Colon (tissue), 2 donors: Measurements from ENCODE around the gene PBX1.

Experiments
- FAIRE-seq: peaks from 2 replicates; lab custom pipeline; 2012; peaks lifted over from hg19 to GRCh38; lab: Jason Lieb, UNC
- donor health status: control.
- donor health status: control.

Gene PBX1

DNA sequence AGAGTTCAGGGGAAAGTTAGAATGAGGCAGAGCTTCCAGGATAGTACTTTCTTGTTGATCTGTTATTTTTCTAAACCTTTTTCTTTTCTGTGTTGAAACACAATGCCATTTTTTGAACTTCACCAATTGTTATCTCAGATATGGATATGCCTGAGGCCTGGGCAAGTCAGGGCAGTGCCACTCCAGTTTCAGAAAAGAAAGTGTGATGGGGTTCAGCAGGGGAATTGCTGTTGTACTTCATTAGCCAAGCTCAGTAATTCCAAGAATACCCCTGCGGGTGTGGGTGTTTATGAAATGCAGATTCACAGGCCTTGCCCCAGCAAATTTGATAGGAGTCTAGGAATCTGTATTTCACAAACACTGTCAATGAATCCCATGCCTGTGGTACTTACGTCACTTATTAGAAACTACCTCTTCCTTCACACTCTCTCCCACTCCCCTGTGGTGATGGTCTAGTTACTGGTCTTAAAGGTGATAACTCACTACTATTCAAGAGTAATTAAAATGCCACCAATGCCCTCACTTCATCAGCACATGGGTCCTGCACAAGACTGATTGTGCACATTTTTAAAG, 142.3 kb downstream of the PBX1 start:
- FAIRE-seq: no peak

DNA sequence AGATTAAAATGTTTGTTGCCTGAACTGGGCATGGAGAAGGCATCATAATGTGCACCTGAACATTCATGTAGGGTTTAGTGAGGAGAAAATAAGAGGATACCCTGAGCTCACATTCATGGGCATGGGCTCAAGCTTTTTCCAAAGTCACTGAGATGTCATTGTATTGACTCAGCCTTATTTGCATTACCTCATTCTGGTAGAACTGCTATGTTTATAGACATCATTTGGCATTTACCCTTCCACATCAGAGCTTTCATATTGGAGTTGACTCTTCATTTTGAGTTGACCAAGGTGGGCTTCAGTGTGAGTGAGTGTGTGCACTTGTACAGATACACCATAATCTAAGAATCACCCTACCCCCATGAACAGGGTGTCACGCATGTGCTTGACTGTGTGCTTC, 143.2 kb downstream of the PBX1 start:
- FAIRE-seq: no peak

DNA sequence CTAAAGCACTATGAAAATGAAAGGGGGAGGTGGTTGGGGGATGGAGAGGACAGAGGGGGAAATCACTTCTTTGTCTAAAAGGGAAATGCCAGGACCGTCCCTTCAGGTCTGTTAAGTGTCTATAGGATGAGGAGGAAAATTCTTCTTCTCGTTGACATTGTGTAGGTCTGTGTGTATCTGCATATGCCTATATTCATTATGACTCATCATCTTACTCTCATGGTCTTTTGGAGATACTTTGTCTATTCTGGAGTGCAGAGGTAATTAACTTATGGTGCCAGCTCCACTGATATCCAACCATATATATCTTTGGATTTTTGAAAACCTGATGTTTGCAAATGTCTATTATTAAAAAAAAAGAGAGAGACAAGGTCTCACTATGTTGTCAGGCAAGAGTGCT, 143.7 kb downstream of the PBX1 start:
- no peak for FAIRE-seq

DNA sequence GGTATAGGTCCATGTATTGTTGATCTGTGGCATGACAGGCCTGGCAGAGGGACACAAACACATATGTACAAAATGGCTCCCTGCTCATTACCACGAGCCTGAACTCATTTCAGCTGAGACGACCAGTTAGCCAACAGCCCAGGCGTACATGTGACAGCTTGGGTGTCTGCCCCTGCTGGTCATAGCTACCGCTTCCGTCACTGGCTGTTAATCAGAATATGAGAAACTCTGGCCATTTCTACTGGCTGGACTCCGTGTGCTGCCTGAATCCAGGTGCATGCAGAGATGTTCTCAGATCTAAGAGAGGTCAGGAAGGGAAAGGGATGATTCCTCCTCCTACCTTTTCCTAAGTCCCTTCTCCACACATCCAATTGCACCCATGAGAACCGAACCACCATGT, 144.5 kb downstream of the PBX1 start:
- no peak for FAIRE-seq

DNA sequence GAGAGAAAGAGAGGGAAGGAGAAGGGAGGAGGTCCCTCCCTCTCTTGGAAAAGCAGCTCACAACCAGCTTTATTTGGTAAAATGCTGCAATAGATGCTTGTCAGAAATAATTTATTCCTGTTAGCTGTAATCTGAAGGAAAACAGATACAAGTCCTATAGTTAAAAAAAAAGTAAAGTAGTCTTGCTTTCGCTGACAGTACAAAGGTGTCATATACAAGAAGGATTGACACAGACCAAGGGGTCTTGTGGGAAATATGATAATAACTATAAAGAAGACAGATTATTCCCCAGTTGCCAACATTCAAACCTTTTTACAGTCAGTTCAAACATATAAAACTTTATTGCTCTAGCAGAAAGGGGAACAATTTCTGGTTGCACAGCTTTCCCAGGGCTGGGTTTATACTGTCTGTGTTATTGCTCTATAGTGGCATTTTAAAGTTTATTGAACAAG, 145.0 kb downstream of the PBX1 start:
- peak; percentile 21 for FAIRE-seq

DNA sequence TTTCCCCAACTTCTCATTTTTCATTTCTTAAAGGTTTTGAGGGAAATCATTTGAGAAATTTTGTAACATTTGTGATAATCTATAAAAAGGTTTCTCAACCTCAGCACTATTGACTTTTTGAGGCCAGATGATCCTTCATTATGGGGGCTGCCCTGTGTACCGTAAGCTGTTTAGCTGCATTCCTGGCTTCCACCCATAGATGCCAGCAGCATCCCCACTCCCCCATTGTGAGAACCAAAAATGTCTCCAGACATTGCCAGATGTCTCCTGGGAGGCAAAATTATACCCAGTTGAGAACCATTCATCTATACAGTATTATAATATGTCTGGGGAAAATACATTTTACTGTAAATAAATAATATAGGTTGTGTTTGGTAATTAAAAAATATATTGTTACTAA, 146.0 kb downstream of the PBX1 start:
- no peak for FAIRE-seq

DNA sequence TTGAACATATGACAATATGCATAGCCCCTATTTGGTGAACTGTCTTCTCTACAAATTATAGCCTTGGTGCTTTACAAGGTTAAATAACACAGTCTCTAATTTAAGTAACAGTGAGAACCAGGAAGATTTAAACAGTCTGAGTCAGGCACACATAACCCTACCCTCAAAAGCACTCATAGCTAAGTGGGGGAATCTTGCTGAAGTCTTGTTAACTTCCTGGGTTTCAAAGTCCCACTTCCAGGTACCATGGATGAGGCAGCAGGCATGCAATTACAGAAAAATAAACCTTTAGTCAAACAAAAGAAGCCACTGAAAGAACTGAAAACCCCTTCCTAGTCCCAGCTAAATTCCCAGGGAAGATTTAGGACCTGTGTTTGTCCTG, 147.6 kb downstream of the PBX1 start:
- no peak for FAIRE-seq

DNA sequence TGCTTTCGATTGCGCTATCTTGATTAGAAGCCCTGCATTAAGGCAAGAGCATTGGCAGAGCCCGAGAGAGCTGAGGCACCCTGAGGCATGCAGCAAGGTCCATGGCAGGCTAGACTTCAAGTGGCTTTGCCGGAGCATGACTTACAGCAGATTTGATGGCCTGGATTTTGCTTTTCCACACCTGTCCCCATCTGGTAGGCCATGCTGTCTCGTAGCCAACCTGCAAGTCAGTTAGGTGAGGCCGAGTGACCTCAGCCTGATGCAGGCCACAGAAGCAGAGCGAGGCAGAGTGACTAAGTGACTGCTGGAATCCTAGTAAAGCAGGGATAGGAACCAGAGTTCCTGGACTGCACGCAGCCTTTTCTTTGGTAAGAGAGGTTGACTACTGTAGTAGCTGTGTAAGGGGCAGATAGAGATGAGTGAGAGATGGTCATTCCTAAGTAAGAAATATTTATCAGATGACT, 148.9 kb downstream of the PBX1 start:
- no peak for FAIRE-seq

DNA sequence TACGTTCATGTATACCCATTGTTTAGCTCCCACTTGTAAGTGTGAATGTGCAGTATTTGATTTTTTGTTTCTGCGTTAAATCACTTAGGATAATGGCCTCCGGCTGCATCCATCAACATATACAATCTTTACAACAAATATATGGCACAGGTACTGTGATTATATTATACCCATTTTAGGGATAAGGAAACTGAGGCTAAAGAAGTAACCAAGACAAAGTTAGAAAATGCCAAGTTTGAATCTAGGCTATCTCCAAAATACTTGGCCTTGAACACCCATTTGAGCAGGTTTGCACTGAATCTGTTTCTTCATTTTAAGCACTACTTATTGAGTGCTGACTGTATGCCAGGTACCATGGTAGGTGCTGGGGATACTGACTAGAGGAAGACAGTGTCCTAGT, 149.6 kb downstream of the PBX1 start:
- no peak for FAIRE-seq

DNA sequence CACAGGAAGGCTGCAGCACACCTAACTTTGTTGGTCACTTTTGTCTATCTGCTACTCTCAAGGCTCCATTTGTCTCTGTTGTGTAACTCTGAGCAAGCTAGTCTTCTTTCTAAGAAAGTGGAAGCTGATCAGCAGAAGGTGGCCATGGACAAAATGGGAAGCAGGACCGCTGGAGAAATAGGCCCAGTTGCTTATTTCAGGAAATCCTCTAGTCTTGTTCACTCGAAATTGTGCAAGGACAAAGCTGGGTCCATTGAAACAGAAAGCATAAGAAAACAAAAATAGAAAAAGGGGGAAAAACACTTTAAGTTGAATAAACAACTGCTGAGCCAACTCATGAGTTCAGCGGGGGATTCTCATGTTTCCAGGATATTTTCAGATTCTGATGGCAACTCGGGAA, 150.1 kb downstream of the PBX1 start:
- no peak for FAIRE-seq

DNA sequence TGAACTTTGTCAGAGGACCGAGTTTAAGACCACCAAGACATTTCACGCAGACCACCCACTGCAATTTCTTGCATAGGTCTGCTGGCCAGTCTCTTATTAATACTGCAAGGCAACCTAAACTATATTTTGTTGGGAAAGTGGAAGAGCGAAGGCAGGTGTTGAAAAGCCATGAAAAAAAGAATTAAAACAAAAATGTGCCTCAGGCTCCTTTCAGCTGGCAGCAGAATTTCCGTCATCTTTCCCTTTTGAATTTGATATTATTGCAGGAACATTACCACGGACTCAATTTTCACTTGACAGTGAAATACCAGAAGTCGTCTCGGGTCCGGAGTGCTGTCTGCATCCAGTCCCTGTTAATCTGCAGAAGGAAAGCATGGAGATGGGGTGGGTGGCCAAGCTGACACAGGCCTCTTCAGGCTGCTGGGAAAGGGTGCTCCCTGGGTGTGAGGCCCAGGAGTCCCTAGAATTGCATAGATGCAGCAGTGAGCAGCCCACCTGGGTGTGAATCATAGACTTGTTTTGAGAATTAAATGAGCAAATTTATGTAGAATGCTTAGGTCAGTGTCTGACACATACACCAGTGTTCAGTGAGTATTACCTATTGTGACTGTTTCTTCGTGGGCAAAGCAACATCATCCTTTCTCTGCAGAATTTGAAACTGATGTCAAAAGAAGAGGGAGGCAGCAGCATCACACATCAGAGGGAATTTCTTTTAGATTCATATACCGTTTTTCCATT, 150.7 kb downstream of the PBX1 start:
- no peak for FAIRE-seq

DNA sequence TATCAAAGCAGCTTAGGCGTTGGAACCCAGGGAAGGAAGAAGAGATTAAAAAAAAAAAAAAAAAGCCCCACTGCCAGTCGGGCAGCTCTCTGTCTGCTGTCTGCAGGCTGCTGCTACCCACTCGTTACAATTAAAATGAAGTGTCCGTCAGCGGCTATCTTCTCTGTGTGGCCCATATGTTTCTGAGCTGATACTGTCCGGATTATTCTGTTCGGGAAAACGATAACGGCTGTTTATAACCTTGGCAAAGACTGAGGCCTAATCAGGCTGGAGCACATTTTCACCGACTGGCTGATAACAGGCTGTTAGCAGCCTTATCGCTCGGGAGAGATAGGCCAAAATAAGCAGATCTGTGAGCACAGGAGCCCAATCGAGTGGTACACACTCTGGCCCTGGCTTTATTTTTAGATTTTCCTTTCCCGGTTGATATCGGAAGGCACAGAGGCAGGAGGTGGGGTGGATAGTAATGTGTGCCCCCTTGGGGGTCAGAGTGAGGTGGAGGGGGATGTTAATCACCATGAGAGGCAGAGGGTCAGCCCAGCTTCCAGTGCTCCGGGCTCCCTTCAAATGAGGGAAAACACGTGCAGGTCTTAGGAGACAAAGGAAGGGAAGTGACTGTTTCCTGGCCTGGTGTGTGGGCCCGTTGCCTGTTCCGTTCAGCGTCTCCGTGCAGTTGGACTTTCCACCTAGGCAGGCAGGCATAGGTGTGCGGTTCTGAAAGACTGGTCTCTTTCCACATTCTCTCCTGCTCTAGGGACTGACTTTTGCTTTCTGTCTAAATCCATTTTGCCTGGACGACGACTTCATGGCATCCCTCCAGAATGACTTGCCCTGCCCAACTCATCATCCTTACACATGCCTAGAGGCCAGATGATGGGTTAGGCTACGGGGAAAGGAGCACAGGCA, 153.4 kb downstream of the PBX1 start:
- no peak for FAIRE-seq

DNA sequence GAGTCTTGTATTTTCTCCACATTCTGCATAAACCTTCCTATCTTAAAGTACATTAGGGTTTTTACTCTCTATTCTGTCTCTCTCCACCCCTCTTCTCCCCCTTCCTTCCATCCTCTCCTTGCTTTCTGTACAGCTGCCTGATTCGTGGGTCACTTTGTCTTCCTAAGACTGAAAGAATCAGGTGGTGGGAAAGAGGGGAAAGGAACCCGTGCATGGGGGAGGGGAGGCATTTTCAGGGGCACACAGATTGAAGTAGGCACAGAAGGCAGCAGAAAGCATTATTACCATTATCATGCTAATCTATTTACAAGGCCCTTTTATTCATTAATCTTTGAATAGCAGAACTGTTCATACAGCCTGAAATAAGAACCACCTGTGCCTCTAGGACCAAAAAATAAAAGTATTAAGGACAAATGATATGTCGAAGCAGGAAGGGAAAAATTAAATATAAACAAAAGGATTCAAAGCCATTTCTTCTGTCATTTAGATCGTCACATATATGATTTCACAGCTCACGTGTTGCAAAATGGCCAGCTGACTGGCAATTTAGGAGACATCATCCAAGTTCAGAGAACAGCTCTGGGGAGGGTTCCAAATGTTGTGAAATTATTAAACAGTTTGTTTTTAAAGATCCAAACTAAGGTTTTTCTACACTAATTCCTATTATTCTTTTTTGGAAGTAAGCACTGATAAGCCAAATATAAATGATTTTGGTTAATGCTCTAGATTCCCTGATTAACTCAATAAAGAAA, 154.6 kb downstream of the PBX1 start:
- no peak for FAIRE-seq

DNA sequence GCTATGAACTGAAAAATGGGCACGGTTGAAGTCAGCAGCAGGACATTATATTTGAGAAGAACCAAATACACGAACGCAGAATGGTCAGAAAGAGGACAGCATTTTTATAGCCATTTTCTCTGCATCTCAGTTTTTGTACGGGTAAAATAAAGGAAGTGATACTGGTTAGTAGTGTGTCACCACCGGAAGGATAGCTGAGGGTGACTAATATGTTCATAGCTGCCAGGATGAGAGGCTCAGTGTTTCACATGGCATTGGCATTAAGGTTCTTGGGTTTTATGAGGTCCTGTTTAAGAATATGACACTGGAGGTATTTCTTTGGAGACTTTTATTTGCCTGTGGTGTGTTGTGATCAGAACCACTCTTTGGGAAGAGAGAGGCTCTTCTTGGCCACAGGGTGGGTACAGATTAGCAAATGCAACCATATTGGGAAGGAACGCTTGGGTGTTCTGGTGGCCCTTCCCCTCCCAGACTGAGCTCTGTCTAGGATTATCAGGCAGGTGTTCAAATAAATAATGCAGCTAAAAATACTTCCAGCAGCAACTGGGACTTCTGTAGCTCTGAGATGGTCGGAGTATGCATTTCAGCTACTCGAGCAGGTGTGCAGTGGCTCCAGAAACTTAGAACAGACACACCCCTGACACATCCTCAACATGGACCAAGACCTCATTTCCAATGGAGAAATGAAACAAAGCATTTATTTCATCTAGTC, 158.2 kb downstream of the PBX1 start:
- FAIRE-seq: no peak

DNA sequence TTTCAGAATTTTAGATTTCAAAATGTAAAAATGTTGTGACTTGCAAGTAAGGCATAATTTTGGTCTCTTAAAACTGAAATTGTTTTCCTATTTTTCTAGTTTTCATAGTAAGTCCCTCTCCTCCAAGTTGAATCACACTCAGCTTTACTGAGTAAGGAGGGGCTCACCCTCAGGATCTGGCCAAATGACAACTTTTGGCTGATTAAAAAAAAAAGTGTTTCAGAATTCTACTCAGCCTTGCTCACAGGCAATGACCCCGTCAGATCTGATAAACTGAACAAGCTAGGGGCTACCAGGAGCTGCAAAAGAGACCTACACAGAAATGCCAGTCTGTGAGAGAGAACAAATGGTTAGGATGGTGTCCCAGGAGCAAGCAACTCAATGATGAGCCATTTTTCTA, 159.8 kb downstream of the PBX1 start:
- no peak for FAIRE-seq

DNA sequence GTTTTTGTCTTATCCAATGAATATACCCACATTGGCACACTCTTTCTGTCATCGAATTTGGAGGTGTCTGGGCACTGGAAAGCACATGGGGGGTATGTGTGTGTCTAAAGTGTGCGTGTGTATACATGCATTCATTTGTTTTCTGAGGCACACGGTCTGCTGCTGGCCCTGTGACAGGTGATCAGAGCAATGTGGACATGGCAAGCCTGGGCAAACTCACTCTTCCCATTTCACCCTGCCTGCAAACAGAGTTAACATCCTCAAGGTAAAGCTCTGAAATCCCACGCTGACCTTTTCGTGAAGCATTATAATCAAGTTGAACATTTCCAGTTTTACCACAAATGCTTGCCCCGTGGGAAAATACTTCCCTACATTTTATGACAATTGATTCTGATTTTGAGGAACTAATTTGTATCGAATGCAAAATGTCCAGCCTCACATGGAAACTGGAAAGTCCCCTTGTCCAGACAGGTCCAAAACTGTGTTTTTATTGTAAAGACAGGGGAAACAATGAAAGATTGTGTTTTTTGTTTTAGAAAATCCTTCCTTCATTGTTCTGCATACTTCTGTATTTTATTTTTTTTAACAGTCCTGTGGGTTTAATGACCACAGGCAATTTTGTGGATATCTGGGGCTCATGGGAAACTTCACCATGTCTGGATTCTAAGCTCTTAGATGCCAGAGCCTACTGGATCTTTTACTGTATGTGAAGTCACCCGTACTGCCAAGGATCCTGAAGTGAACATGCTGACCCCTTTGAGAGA, 160.9 kb downstream of the PBX1 start:
- FAIRE-seq: no peak

DNA sequence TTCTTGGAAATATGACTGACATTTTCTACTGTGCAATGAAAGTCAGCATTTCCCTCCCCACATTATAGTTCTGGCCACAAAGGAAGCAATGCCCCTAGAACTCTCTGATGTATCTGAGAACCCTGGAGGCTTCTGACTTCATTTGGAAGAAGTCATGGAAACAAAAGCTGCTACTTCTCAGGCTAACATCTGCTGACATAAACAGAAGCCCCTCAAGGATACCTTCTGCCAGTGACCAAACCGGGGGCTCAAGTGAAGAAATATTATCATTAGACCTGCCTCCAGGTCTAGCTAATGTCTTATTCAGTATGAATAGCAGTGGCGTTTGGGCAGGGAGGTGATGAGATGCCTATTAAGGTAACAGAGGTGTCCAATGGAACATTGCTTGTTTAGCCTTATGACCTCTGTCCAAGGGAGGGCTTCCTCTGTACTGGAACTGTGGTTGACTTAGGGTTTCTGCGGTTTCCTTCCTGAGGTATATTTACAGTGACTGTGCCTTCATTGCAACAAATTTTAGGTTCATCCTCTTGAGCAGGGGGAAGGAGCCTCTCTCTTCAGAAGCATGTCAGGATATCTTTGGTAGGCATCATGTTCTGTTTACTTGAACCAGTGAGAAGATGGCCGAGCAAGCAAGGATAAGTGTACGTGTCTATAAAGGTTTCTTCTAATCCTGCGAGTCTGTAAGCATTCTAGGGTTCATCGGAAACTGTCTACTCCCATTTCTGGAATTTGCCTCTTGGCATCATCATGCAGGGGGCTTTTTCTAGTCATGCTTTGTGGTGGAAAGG, 161.7 kb downstream of the PBX1 start:
- FAIRE-seq: no peak

DNA sequence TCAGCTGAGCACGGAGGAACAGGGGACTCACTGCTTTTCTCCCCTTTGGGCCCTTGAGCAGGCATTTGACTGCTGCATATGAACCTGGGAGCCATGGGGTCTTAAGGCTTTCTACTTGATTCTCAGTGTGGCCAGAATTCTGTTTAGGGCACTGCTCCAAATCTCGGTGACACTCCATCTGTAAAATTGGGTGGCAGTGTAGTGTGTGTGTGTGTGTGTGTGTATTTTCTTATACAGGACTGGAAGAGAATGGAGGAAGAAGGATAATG, 162.2 kb downstream of the PBX1 start:
- FAIRE-seq: no peak

DNA sequence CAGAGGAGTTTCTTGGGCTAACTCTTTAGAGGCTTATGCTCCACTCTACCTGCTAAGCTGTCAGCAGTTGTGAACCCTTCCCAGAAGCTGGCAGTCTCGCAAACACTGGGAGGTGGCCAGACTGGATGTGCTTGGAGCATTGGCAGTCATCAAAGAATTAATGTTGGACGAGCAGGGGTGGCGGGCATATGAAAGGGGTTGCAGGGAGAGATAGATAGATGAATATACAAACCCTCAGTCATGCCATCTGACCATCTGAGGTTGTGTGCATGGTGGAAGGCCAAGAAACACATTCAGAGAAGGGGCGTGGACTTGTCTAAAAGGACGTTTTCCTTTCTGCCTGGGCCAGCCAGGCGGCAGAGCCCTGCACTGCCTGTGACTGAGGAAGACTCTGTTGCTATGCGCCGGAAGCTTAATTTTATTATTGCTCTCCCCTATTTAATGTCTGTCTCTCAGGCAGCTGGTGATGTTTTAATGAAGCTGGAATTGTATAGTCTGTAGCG, 164.4 kb downstream of the PBX1 start:
- FAIRE-seq: no peak

DNA sequence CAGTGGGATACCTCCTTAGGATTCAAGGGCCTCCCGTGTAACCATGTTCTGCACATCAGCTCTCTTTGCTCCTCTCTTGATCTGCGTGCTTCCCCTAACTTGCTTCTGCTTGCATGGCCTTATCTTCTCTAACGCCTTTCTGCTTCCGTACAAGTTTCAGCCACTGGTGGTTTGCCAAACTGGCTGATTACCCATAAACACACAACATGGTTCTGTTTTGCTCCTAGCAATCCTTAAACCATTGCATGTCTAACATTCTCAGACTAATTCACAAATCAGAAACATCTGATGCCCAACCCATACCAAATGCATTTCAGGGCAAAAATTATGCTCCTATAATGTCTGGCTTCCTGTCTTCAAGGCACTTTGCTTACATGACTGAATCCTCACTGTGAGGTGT, 166.4 kb downstream of the PBX1 start:
- FAIRE-seq: no peak
